NCI-H1694 (cell line): ENCODE data around the gene FRAS1.
"Not testable (repeated sequence)": the region's sequence is repeated elsewhere in the genome, so short reads cannot be mapped to it uniquely, and the experiment has no call there.

Experiments used
- DNase-seq: peaks from one replicate; lab custom pipeline; 2025; lab: John Stamatoyannopoulos, UW

FRAS1 gene

GRCh38 chr4:78165758-78166157 lies 108.6 kb downstream of the FRAS1 start:
- no peak for DNase-seq

DNA sequence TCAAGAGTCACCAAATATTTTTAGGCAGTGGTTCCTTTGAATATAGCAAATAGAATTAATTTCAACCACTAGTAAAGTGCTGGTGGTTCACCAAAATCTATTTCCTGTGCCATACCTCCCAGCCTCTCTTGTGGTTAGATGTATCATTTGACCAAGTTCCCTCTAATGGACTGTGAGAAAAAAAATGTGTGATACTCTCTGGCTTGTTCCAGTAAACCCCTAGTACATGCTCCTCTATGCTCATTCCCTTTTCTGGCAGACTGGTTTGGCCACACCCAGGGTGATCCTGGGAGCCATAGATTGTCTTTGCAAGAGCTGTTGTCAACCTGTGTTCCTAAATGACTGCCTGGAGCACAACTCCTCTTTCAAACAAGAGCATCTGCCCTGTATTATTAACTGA lies 109.5 kb downstream of the FRAS1 start:
- no peak for DNase-seq

- DNase-seq, result no peak
Measured at GRCh38 chr4:78167510-78167909, 110.4 kb downstream of the FRAS1 start.

- no peak for DNase-seq
Measured at GRCh38 chr4:78168029-78168428, 110.9 kb downstream of the FRAS1 start.

DNA sequence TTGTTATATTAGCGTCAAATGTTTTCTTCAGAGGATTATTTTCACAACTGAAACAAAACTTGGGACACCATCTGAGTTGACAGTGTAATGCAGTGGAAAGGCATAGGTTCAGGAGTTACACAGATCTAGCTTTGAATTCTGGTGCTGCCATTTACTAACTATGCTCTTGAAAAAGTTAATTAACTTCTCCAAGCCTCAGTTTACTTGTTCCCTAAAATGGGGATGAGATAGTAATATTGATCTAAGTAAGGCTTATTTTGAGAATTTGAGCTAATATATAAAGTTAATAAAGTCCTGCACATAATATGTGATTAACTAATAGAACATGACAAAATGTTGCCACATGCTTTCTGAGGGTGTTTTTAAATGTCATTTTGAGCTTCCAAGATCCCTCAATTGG lies 112.6 kb downstream of the FRAS1 start:
- DNase-seq, result no peak

GRCh38 chr4:78171482-78171881 lies 114.4 kb downstream of the FRAS1 start:
- no peak for DNase-seq

DNA sequence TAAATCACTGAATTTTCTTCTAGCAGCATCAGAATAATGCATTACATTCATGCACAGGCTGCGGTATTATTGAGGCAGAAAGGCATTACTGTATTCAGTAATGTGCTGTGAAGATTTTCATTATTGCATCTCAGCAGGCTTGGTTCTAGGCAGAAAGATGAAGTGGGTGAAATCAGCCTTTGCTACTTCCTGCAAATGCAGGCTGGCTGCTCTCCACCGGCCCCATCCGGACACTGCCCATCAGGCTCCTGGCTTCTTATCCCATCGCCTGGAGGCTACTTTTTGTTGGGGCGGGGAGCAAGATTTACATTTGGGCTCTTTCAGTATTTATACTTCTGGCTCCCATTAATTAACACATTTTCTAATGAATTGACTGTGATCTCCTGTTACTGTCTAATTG lies 117.8 kb downstream of the FRAS1 start:
- no peak for DNase-seq

GRCh38 chr4:78179196-78179595 lies 122.1 kb downstream of the FRAS1 start:
- DNase-seq, result no peak

GRCh38 chr4:78181681-78182234 lies 124.6 kb downstream of the FRAS1 start:
- not testable (repeated sequence) for DNase-seq

GRCh38 chr4:78184584-78184983 lies 127.5 kb downstream of the FRAS1 start:
- no peak for DNase-seq

GRCh38 chr4:78185117-78185516 lies 128.0 kb downstream of the FRAS1 start:
- no peak for DNase-seq

DNA sequence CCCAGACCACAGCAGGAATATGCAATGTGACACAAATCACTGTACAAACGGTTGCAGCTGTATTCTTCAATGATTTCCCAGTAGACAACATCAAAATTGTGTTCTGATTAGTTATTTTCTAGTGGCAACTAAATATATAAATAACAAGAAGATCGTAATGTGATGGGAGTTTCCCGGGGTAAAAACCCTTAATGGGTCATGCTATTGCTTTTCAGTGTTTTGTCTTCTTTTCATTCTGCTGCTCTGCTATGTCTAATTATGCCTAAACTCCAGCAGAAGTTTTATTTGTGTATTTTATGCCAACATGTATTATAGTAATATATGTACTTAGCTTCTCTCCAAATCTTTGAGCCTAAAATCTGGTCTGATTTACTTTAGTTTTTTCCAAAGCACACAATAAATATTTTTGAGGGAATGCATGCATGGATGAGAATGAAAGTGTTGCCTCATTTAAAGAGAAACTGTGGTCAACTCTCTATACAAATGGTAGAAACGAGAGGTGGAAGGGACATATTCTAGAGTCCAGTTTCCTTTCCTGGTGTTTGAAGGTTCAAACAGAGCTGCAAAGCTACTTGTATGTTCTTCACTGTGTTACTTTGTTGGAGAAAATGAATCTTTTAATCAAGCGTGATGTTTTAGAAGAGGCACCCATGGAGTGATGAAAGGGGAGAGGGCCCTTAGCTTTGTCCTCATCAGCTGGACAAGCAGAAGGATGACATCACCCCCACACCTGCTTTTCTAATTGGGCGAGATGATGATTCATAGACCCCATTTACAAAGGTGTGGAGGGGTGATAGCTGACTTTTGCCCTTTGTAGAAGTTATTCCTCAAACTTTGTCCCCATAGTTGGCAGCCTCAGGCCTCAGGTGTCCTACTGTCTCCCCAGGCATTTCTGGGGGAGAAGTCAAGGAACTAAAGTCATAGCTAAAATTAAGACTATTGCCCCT lies 129.7 kb downstream of the FRAS1 start:
- no peak for DNase-seq

GRCh38 chr4:78190068-78190467 lies 132.9 kb downstream of the FRAS1 start:
- no peak for DNase-seq

DNA sequence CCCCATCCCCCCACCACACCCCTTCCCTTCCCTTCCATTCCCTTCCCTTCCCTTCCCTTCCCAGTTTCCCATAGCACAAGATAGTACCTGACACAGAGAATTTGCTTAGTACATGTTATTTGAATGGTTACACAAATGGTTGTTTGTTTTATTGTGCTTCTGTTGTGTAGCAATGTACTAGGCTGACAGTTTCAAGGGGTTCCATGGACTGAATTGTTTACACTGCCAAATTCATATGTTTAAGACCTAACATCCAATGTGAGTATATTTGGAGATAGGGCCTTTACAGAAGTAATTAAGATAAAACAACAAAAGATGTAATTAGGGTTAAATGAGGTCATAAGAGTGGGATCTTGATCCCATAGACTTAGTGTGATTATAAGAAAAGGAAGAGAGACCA lies 133.5 kb downstream of the FRAS1 start:
- DNase-seq, result no peak

DNA sequence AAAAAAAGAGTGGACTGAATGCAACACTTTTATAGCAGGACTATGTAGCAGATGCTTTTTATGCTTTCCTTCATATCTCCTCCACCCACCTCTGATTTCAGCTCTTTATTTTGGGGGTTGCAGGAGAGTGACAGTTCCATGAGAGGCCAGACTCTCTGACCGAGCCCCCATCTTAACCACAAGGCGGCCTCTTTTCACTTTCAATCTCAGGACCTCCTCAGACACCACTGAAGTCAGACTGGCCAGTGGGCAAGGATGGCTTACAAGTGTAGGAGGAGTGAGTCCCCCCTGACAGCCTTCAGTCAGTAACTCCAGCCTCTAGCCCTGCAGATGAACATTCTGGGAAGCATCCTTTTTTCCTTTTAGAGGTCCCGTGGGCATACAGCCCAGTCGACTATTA lies 140.8 kb downstream of the FRAS1 start:
- DNase-seq, result no peak

DNA sequence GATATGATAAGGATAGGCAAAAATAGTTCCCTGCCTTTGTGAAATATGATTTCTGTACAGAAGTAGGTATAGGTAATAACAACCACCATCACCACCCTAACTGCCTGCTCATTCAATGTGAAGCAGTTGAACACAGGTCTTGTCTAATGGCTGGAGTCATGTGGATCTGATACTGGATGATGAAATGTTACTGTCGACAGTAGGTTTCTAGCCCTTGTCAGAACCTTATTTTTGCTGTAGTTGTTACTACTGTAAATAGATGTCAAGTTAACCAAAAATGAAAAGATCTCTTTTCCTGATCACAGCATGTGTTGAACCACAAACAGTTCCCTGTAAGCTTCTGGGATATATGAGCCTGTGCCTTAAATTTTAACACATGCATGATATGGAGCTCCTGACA lies 142.9 kb downstream of the FRAS1 start:
- no peak for DNase-seq

DNA sequence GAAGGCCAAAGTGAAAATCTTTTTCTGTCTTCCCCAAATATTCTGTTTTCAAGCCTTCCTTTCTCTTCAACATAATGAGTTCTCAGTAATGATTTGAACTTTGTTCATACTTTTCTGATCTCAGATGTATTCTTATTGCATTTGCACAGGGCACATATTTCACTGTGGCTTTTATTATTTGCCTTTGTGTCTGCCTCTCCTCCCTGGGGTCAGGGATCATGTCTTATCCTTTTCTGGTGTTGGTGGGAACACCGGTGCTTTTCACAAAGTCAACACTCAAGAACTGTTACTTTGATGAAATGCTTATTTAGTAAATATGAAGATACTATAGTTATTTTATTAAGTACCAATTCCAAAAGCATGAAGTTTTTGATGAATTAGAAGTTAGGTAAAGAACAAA lies 143.8 kb downstream of the FRAS1 start:
- no peak for DNase-seq

DNA sequence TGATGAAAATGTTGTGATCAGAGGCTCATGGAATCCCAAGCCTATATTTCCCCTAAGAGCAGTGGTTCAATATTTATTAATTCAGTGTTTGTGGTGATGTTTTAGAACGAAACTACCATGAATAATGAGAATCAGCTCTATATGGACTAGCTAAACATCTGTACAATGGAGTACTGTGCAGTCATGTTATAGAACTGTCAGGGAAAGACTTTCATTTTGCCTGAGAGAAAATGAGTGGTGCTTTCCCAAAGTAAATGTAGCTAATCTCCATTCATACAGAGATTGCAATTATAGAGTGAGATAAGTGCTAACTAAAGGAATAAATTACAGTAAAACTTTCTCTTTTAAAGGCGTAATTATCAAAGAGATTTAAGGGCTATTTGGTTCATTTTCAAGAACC lies 147.1 kb downstream of the FRAS1 start:
- no peak for DNase-seq

GRCh38 chr4:78205591-78205990 lies 148.5 kb downstream of the FRAS1 start:
- DNase-seq, result no peak

DNA sequence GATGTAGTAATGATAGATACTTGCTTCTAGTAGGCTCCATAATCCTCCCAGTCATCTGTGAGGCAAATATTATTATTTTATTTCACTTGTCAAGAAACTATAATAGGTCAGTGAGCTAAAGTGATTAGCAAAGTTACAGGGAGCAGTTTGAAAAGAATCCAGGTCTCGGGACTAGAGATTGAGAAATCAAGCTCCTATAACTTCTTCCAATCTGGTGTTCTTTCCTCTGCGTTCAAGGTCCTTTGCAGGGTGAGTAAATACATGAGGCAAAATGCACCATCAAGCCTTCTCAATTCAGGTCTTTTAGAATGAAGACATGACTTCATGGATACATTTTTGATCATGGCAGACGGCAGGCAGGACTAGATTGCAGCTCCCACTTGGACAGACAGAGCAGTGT lies 150.4 kb downstream of the FRAS1 start:
- no peak for DNase-seq

DNA sequence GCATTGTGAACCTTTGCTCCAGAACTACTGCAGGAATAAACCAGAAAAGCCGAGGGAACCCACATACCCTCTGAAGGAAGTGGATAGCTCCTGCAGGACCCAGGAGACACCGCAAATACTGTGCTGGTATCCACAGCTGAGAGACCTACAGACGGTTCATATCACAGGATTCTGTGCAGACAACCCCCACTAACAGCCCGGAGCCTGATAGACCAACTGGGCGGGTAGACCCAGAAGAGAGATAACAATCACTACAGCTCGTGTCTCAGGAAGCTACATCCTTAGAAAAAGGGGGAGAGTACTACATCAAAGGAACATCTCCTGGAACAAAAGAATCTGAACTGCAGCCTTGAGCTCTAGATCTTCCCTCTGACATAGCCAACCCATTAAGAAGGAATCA lies 150.8 kb downstream of the FRAS1 start:
- DNase-seq, result no peak

DNA sequence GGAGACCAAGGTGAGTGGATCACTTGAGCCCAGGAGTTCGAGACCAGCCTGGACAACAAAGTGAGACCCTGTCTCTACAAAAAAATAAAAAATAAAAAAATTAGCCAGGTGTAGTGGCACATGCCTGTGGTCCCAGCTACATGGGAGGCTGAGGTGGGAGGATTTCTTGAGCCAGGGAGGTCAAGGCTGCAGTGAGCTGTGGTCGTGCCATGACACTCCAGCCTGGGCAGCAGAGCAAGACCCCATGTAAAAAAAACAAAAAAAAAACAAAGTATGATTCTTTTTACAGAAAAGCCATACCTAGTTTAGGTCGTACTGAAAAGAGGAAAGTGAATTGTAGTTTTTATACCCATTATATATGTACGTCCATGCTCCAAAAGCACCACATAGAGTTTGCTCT lies 151.8 kb downstream of the FRAS1 start:
- not testable (repeated sequence) for DNase-seq

- no peak for DNase-seq
Measured at GRCh38 chr4:78210694-78211410, 153.7 kb downstream of the FRAS1 start.
